ENCODE data around the gene DNAI4. TPM values are rescaled to one million over a fixed set of nuclear protein-coding genes. Genes with fewer than 3 reads are reported as not detected.

Gene DNAI4
- total and polyA plus RNA-seq, 2 of the 4 experiments (the other 2 are of a cell fraction), result 0.63 to 1.6 TPM

GRCh38 chr1:66824771-66825170 lies 99.9 kb downstream of the DNAI4 start:
- H2AFZ ChIP-seq (replicated peaks; ENCODE audit: low read length, poor library complexity), result no peak overlapping the region
- no peak overlapping the region for H3K27ac ChIP-seq (ENCODE audit: insufficient read depth, low read length)
- no peaks in the 10 kb centered on the region for H3K79me1 ChIP-seq (ENCODE audit: low read depth in 1 of 2, low read length in 2 of 2)
- DNase-seq (no peak), ATAC-seq (ENCODE audit: low read depth) (no peak)
- no peaks in the 10 kb centered on the region for H3K4me1 ChIP-seq (ENCODE audit: control insufficient read depth, insufficient read depth, low read length)
- H4K5ac ChIP-seq (ENCODE audit: low read depth, low read length), result no peak overlapping the region
- no peak overlapping the region for H3K9ac ChIP-seq (ENCODE audit: low read depth, low read length)
- no peak overlapping the region for H3K4ac ChIP-seq (ENCODE audit: low read depth, low read length)
- dilution Hi-C loops (cut with HindIII; ENCODE audit: low sequenced_read_pairs, unreplicated experiment), result no loop called here
- H3K23ac ChIP-seq (ENCODE audit: low read depth, low read length), result no peak overlapping the region
- H3K36me3 ChIP-seq (ENCODE audit: control insufficient read depth, insufficient read depth, low read length), result no peaks in the 10 kb centered on the region
- no peak overlapping the region for H2BK20ac ChIP-seq (ENCODE audit: low read depth, low read length)
- H3K9me1 ChIP-seq (ENCODE audit: insufficient read depth, low read length), result no peaks in the 10 kb centered on the region
- H4K20me1 ChIP-seq (ENCODE audit: insufficient read depth, low read length), result no peaks in the 10 kb centered on the region
- no peak overlapping the region for H2BK5ac ChIP-seq (ENCODE audit: low read depth, low read length, poor library complexity, severe bottlenecking)
- ChIA-PET POLR2A (ENCODE audit: unreplicated experiment) (no interaction called here), CTCF (no interaction called here)
- H2AK9ac ChIP-seq (replicated peaks; ENCODE audit: low read depth, low read length, poor library complexity), result no peak overlapping the region
- H3K4me2 ChIP-seq (ENCODE audit: low read depth, low read length), result no peak overlapping the region
- H3K14ac ChIP-seq (replicated peaks; ENCODE audit: low read depth, low read length), result no peak overlapping the region
- H2BK15ac ChIP-seq (ENCODE audit: low read depth, low read length), result no peak overlapping the region
- H2AK5ac ChIP-seq (ENCODE audit: low read depth, low read length), result no peak overlapping the region
- H4K8ac ChIP-seq (ENCODE audit: low read depth in 2 of 2, low read length in 2 of 2), result no peak overlapping the region
- H3K27me3 ChIP-seq (ENCODE audit: control insufficient read depth, insufficient read depth, low read length), result no peaks in the 10 kb centered on the region
- H3K4me3 ChIP-seq (ENCODE audit: insufficient read depth, low read depth, low read length), result no peak overlapping the region
- no TSS peak for BruUV-seq (replicated peaks)
- no peak overlapping the region for H3K18ac ChIP-seq (ENCODE audit: low read depth, low read length)
- intact Hi-C loops (cut with micrococcal nuclease), result no loop called here
- no peak overlapping the region for H4K91ac ChIP-seq (ENCODE audit: insufficient read depth, low read depth, low read length)
- H3K56ac ChIP-seq (ENCODE audit: extremely low read depth, insufficient read depth, low read length), result no peak overlapping the region
- TF ChIP-seq, protein P1, sequence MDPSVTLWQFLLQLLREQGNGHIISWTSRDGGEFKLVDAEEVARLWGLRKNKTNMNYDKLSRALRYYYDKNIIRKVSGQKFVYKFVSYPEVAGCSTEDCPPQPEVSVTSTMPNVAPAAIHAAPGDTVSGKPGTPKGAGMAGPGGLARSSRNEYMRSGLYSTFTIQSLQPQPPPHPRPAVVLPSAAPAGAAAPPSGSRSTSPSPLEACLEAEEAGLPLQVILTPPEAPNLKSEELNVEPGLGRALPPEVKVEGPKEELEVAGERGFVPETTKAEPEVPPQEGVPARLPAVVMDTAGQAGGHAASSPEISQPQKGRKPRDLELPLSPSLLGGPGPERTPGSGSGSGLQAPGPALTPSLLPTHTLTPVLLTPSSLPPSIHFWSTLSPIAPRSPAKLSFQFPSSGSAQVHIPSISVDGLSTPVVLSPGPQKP (IDR thresholded peaks at IDR 0.05; ENCODE audit: borderline replicate concordance, low read depth, low read length), result no peak
- TF ChIP-seq CTCF (conservative IDR thresholded peaks at IDR 0.05; ENCODE audit: low read depth, low read length) (no peak), SMC3 (IDR thresholded peaks at IDR 0.05; ENCODE audit: low read depth, low read length) (no peak), POLR2A (IDR thresholded peaks at IDR 0.05; ENCODE audit: low read depth, low read length) (no peak), RAD21 (IDR thresholded peaks at IDR 0.05; ENCODE audit: low read length) (no peak), CHD1 (IDR thresholded peaks at IDR 0.05; ENCODE audit: low read depth, low read length) (no peak), MXI1 (IDR thresholded peaks at IDR 0.05; ENCODE audit: borderline replicate concordance, low read depth, low read length) (no peak), NFE2L2 (IDR thresholded peaks at IDR 0.05; ENCODE audit: low read depth, low read length) (no peak), MAZ (IDR thresholded peaks at IDR 0.05; ENCODE audit: borderline replicate concordance, low read depth, low read length) (no peak), CEBPB (IDR thresholded peaks at IDR 0.05; ENCODE audit: low read depth, low read length) (no peak), FOS (IDR thresholded peaks at IDR 0.05; ENCODE audit: low read depth, low read length) (no peak), RFX5 (IDR thresholded peaks at IDR 0.05; ENCODE audit: low read depth, low read length) (no peak), BHLHE40 (IDR thresholded peaks at IDR 0.05; ENCODE audit: low read depth, low read length) (no peak), MAFK (IDR thresholded peaks at IDR 0.05; ENCODE audit: low read depth, low read length) (no peak), RCOR1 (IDR thresholded peaks at IDR 0.05; ENCODE audit: insufficient replicate concordance, low read length) (no peak)
- TF ChIP-seq, protein P2, sequence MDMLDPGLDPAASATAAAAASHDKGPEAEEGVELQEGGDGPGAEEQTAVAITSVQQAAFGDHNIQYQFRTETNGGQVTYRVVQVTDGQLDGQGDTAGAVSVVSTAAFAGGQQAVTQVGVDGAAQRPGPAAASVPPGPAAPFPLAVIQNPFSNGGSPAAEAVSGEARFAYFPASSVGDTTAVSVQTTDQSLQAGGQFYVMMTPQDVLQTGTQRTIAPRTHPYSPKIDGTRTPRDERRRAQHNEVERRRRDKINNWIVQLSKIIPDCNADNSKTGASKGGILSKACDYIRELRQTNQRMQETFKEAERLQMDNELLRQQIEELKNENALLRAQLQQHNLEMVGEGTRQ (IDR thresholded peaks at IDR 0.05; ENCODE audit: low read depth, low read length), result no peak
- H3K9me3 ChIP-seq (ENCODE audit: control insufficient read depth, insufficient read depth, low read length), result no peaks in the 10 kb centered on the region
- no peak overlapping the region for H2BK120ac ChIP-seq (ENCODE audit: low read depth, low read length)
- in situ Hi-C loops (cut with MboI; ENCODE audit: low sequenced_read_pairs), result no loop called here
- no CpG with 5 or more reads among the region's 1 CpG for WGBS, 2 experiments (ENCODE audit: extremely low coverage in 2 of 2, insufficient read length in 1 of 2)

Measured in IMR-90 (cell line).